ENCODE data around the gene IFIT5.

Gene IFIT5

GRCh38 chr10:89452193-89452592 is 37.8 kb downstream of the IFIT5 start:
- Histone ChIP-seq H3K9ac (ENCODE audit: low read length) (no peak overlapping the region), H3K9me2 (ENCODE audit: low read depth, low read length) (no peaks in the 10 kb centered on the region), H3K4me2 (ENCODE audit: low read length) (no peak overlapping the region), H4K20me1 (ENCODE audit: insufficient read depth, low read length) (no peaks in the 10 kb centered on the region), H3K4me1 (ENCODE audit: insufficient read depth, low read length, severe bottlenecking) (no peaks in the 10 kb centered on the region), H3K9me3 (ENCODE audit: low read length) (no peaks in the 10 kb centered on the region), H3K4me3 (ENCODE audit: low read depth, low read length, poor library complexity, severe bottlenecking) (no peak overlapping the region), H3K27me3 (ENCODE audit: insufficient read depth, low read length) (no peaks in the 10 kb centered on the region), H3K36me3 (ENCODE audit: insufficient read depth, low read length) (no peaks in the 10 kb centered on the region), H3K79me2 (ENCODE audit: insufficient read depth, low read length) (no peaks in the 10 kb centered on the region), H3K27ac (ENCODE audit: low read depth, low read length, poor library complexity, severe bottlenecking) (no peak overlapping the region), H3F3A (ENCODE audit: insufficient read depth, low read length) (no peaks in the 10 kb centered on the region), H2AFZ (ENCODE audit: low read length) (no peak overlapping the region)
- no peak for TF ChIP-seq EZH2 (IDR thresholded peaks at IDR 0.05; ENCODE audit: borderline replicate concordance, low read length)
- TF ChIP-seq CTCF (IDR thresholded peaks at IDR 0.05; ENCODE audit: low read length): no peak

- Histone ChIP-seq H2AFZ (ENCODE audit: low read length) (no peak overlapping the region), H3K79me2 (ENCODE audit: insufficient read depth, low read length) (no peaks in the 10 kb centered on the region), H3K27me3 (ENCODE audit: insufficient read depth, low read length) (no peaks in the 10 kb centered on the region), H3K4me1 (ENCODE audit: insufficient read depth, low read length, severe bottlenecking) (no peaks in the 10 kb centered on the region), H3K4me3 (ENCODE audit: low read depth, low read length, poor library complexity, severe bottlenecking) (no peak overlapping the region), H3K27ac (ENCODE audit: low read depth, low read length, poor library complexity, severe bottlenecking) (no peak overlapping the region), H3K9me3 (ENCODE audit: low read length) (no peaks in the 10 kb centered on the region), H3F3A (ENCODE audit: insufficient read depth, low read length) (no peaks in the 10 kb centered on the region), H4K20me1 (ENCODE audit: insufficient read depth, low read length) (no peaks in the 10 kb centered on the region), H3K9ac (ENCODE audit: low read length) (no peak overlapping the region), H3K9me2 (ENCODE audit: low read depth, low read length) (no peaks in the 10 kb centered on the region), H3K36me3 (ENCODE audit: insufficient read depth, low read length) (no peaks in the 10 kb centered on the region), H3K4me2 (ENCODE audit: low read length) (no peak overlapping the region)
- no peak for TF ChIP-seq EZH2 (IDR thresholded peaks at IDR 0.05; ENCODE audit: borderline replicate concordance, low read length)
- no peak for TF ChIP-seq CTCF (IDR thresholded peaks at IDR 0.05; ENCODE audit: low read length)
These were observed 40.4 kb downstream of the IFIT5 start for GRCh38 chr10:89454561-89455347.

GRCh38 chr10:89458291-89458690 is 43.9 kb downstream of the IFIT5 start:
- H3K27me3 ChIP-seq (ENCODE audit: insufficient read depth, low read length): no peaks in the 10 kb centered on the region
- no peaks in the 10 kb centered on the region for H3K36me3 ChIP-seq (ENCODE audit: insufficient read depth, low read length)
- H3K4me1 ChIP-seq (ENCODE audit: insufficient read depth, low read length, severe bottlenecking): no peaks in the 10 kb centered on the region
- H3K4me2 ChIP-seq (ENCODE audit: low read length): no peak overlapping the region
- H3K9me3 ChIP-seq (ENCODE audit: low read length): no peaks in the 10 kb centered on the region
- H3K9ac ChIP-seq (ENCODE audit: low read length): no peak overlapping the region
- no peaks in the 10 kb centered on the region for H3K79me2 ChIP-seq (ENCODE audit: insufficient read depth, low read length)
- H2AFZ ChIP-seq (ENCODE audit: low read length): no peak overlapping the region
- H3K9me2 ChIP-seq (ENCODE audit: low read depth, low read length): no peaks in the 10 kb centered on the region
- no peak for TF ChIP-seq CTCF (IDR thresholded peaks at IDR 0.05; ENCODE audit: low read length)
- no peak for TF ChIP-seq EZH2 (IDR thresholded peaks at IDR 0.05; ENCODE audit: borderline replicate concordance, low read length)
- H3F3A ChIP-seq (ENCODE audit: insufficient read depth, low read length): no peaks in the 10 kb centered on the region
- H3K4me3 ChIP-seq (ENCODE audit: low read depth, low read length, poor library complexity, severe bottlenecking): no peak overlapping the region
- no peak overlapping the region for H3K27ac ChIP-seq (ENCODE audit: low read depth, low read length, poor library complexity, severe bottlenecking)
- no peaks in the 10 kb centered on the region for H4K20me1 ChIP-seq (ENCODE audit: insufficient read depth, low read length)
